ENCODE data around the gene RAD1. TPM values are rescaled to one million over a fixed set of nuclear protein-coding genes. Genes with fewer than 3 reads are reported as not detected.

The RAD1 gene
- total RNA-seq, 5 donors from 2014 or later (not counting 1 experiment from before 2014, with no cell fraction given) = 18.9 to 30.6 (median 20.7) TPM

DNA sequence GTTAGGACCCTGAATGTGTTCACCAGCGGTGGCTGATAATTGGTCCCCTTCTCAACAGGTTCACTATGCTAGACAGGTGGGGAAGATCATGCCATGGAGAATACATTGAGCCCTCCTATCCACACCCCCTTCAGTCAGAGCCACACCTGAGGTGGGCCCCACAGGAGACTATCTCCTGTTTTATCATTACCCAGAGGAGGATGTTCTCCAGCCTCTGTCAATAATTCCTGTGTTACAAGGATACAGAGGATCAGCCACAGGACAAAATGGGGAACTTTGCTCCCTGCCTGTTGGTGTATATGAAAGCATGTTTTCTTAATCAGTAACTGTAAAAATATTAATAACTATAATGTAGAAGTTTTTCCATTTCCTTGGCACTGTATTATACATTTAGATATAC is 25.9 kb downstream of the RAD1 start:
- H3K36me3 ChIP-seq (ENCODE audit: control insufficient read depth in 2 of 2, extremely low read depth in 1 of 2, insufficient read depth in 1 of 2, low read length in 1 of 2) = no peaks in the 10 kb centered on the region
- POLR2A ChIA-PET = interaction anchor here in 1 of 2 donors (0.6 kb wide), 1 partner anchor 1662 kb away, joined by 3 read pairs; no protein-coding TSS in a partner anchor

GRCh38 chr5:34886392-34887119 is 28.7 kb downstream of the RAD1 start:
- Mint-ChIP-seq H3K9me3 (no peaks in the 10 kb centered on the region), H3K4me3 (no peak overlapping the region), H3K27ac (no peak overlapping the region), H3K4me1 (no peaks in the 10 kb centered on the region), H3K27me3 (peaks cover 6 to 19% of the 10 kb centered on the region in 2 donors), H3K36me3 (no peaks in the 10 kb centered on the region)
- Histone ChIP-seq H3K9me3 (no peaks in the 10 kb centered on the region), H3K4me3 (ENCODE audit: control insufficient read depth in 1 of 2, extremely low read depth in 1 of 2, low read length in 1 of 2) (no peak overlapping the region), H3K36me3 (ENCODE audit: control insufficient read depth in 2 of 2, extremely low read depth in 1 of 2, insufficient read depth in 1 of 2, low read length in 1 of 2) (no peaks in the 10 kb centered on the region), H3K4me1 (ENCODE audit: control insufficient read depth in 1 of 2, extremely low read depth in 1 of 2, insufficient read depth in 2 of 2, low read length in 2 of 2) (no peaks in the 10 kb centered on the region), H3K27ac (ENCODE audit: low read length) (no peak overlapping the region), H3K27me3 (replicated peaks in 1 of 2; ENCODE audit: control insufficient read depth in 2 of 2, extremely low read depth in 1 of 2, insufficient read depth in 2 of 2, low read length in 1 of 2) (peaks cover 0 to 2% of the 10 kb centered on the region in 2 experiments)
- 100% methylated on average over 1 of the region's 3 CpGs for WGBS (ENCODE audit: insufficient coverage)
- CTCF ChIA-PET = interaction anchor here in 1 of 2 donors (0.6 to 0.7 kb wide), 2 partner anchors 37 to 349 kb away, joined by 3 to 6 read pairs; no protein-coding TSS in a partner anchor
- no peak for DNase-seq
- POLR2A ChIA-PET = no interaction called here
- ATAC-seq (replicated peaks in 1 of 4) = no peak

More for the DNA sequence above, 25.9 kb downstream of the RAD1 start:
- no peak overlapping the region for H3K4me3 Mint-ChIP-seq
- no CpG with 5 or more reads among the region's 1 CpG for WGBS (ENCODE audit: insufficient coverage)
- Histone ChIP-seq H3K4me3 (ENCODE audit: control insufficient read depth in 1 of 2, extremely low read depth in 1 of 2, low read length in 1 of 2) (no peak overlapping the region), H3K27me3 (replicated peaks in 1 of 2; ENCODE audit: control insufficient read depth in 2 of 2, extremely low read depth in 1 of 2, insufficient read depth in 2 of 2, low read length in 1 of 2) (no peaks in the 10 kb centered on the region), H3K27ac (ENCODE audit: low read length) (no peak overlapping the region), H3K4me1 (ENCODE audit: control insufficient read depth in 1 of 2, extremely low read depth in 1 of 2, insufficient read depth in 2 of 2, low read length in 2 of 2) (no peaks in the 10 kb centered on the region), H3K9me3 (no peaks in the 10 kb centered on the region)
- no peaks in the 10 kb centered on the region for H3K9me3 Mint-ChIP-seq
- ATAC-seq (replicated peaks in 1 of 4) (no peak), DNase-seq (no peak)
- peaks cover 0 to 10% of the 10 kb centered on the region in 2 donors for H3K27me3 Mint-ChIP-seq
- CTCF ChIA-PET = interaction anchor here in 1 of 2 donors (0.6 kb wide), 1 partner anchor 40 kb away, joined by 3 read pairs; no protein-coding TSS in a partner anchor
- no peaks in the 10 kb centered on the region for H3K36me3 Mint-ChIP-seq
- no peaks in the 10 kb centered on the region for H3K4me1 Mint-ChIP-seq
- H3K27ac Mint-ChIP-seq = no peak overlapping the region

GRCh38 chr5:34881246-34881645 is 34.1 kb downstream of the RAD1 start:
- Mint-ChIP-seq H3K4me1 (no peaks in the 10 kb centered on the region), H3K9me3 (peaks cover under 1 to 9% (median 3%) of the 10 kb centered on the region in 3 donors), H3K36me3 (no peaks in the 10 kb centered on the region), H3K4me3 (no peak overlapping the region), H3K27me3 (peaks cover 6 to 13% of the 10 kb centered on the region in 2 donors), H3K27ac (no peak overlapping the region)
- H3K9me3 ChIP-seq = no peaks in the 10 kb centered on the region
- ATAC-seq (replicated peaks in 1 of 4) (no peak), DNase-seq (no peak)
- H3K27me3 ChIP-seq (replicated peaks in 1 of 2; ENCODE audit: control insufficient read depth in 2 of 2, extremely low read depth in 1 of 2, insufficient read depth in 2 of 2, low read length in 1 of 2) = peaks cover 0 to 2% of the 10 kb centered on the region in 2 experiments
- CTCF ChIA-PET = no interaction called here
- POLR2A ChIA-PET = interaction anchor here in 1 of 2 donors (0.6 kb wide), 1 partner anchor 120 kb away, joined by 3 read pairs; no protein-coding TSS in a partner anchor
- H3K36me3 ChIP-seq (ENCODE audit: control insufficient read depth in 2 of 2, extremely low read depth in 1 of 2, insufficient read depth in 1 of 2, low read length in 1 of 2) = no peaks in the 10 kb centered on the region
- no peak overlapping the region for H3K27ac ChIP-seq (ENCODE audit: low read length)
- no peaks in the 10 kb centered on the region for H3K4me1 ChIP-seq (ENCODE audit: control insufficient read depth in 1 of 2, extremely low read depth in 1 of 2, insufficient read depth in 2 of 2, low read length in 2 of 2)
- H3K4me3 ChIP-seq (ENCODE audit: control insufficient read depth in 1 of 2, extremely low read depth in 1 of 2, low read length in 1 of 2) = no peak overlapping the region

- H3K4me1 Mint-ChIP-seq = no peaks in the 10 kb centered on the region
- Histone ChIP-seq H3K36me3 (ENCODE audit: control insufficient read depth in 2 of 2, extremely low read depth in 1 of 2, insufficient read depth in 1 of 2, low read length in 1 of 2) (no peaks in the 10 kb centered on the region), H3K27ac (ENCODE audit: low read length) (no peak overlapping the region), H3K4me1 (ENCODE audit: control insufficient read depth in 1 of 2, extremely low read depth in 1 of 2, insufficient read depth in 2 of 2, low read length in 2 of 2) (no peaks in the 10 kb centered on the region), H3K4me3 (ENCODE audit: control insufficient read depth in 1 of 2, extremely low read depth in 1 of 2, low read length in 1 of 2) (no peak overlapping the region), H3K27me3 (replicated peaks in 1 of 2; ENCODE audit: control insufficient read depth in 2 of 2, extremely low read depth in 1 of 2, insufficient read depth in 2 of 2, low read length in 1 of 2) (no peaks in the 10 kb centered on the region), H3K9me3 (no peaks in the 10 kb centered on the region)
- peaks cover 6 to 18% (median 7%) of the 10 kb centered on the region in 3 donors for H3K9me3 Mint-ChIP-seq
- no peak for ATAC-seq (replicated peaks in 1 of 4)
- peaks cover 4 to 11% of the 10 kb centered on the region in 2 donors for H3K27me3 Mint-ChIP-seq
- CTCF ChIA-PET = no interaction called here
- H3K4me3 Mint-ChIP-seq = no peak overlapping the region
- no peak overlapping the region for H3K27ac Mint-ChIP-seq
- no peak for DNase-seq
- POLR2A ChIA-PET = no interaction called here
- peaks cover 2% of the 10 kb centered on the region for H3K36me3 Mint-ChIP-seq
Observed at GRCh38 chr5:34876275-34876674, 39.0 kb downstream of the RAD1 start.

DNA sequence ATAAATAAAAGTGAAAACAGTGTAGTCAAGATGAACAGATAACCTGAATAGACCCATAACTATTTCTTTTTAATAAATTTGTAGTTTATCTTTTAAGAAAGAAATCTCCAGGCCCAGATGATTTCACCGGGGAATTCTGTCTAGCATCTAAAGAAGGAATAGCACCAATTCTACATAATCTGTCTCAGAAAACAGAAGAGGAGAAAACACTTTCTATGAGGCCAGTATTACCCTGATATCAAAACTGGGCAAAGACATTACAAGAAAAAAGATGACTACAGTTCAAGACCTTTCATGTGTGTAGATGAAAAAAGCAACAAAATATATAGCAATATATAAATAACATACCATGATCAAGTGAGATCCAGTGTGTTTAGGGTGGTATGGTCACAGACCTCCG is 44.9 kb downstream of the RAD1 start:
- CTCF ChIA-PET = no interaction called here
- ATAC-seq (replicated peaks in 1 of 4) = no peak
- no CpG with 5 or more reads among the region's 2 CpGs for WGBS (ENCODE audit: insufficient coverage)

DNA sequence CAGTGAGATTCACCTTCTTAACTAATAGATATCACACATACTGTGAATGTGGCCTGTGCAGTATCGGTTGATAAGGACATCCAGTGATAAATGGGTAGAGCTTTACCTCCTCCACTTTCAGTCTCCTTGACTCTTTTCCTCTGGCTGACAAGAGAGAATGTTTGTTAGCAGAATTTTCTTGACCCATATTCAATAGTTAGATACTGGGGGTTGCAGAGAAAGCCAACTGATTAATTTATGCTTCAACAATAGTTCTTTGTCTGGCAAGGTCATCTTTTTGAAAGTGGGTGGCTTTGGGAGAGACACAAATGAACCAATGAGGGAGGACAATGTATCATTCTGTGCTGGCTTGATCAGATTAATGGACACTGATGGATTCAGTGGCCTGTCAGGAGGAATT is 46.0 kb downstream of the RAD1 start:
- Histone ChIP-seq H3K27ac (ENCODE audit: low read length) (no peak overlapping the region), H3K36me3 (ENCODE audit: control insufficient read depth in 2 of 2, extremely low read depth in 1 of 2, insufficient read depth in 1 of 2, low read length in 1 of 2) (no peaks in the 10 kb centered on the region), H3K4me3 (ENCODE audit: control insufficient read depth in 1 of 2, extremely low read depth in 1 of 2, low read length in 1 of 2) (no peak overlapping the region), H3K9me3 (no peaks in the 10 kb centered on the region), H3K27me3 (replicated peaks in 1 of 2; ENCODE audit: control insufficient read depth in 2 of 2, extremely low read depth in 1 of 2, insufficient read depth in 2 of 2, low read length in 1 of 2) (no peaks in the 10 kb centered on the region), H3K4me1 (ENCODE audit: control insufficient read depth in 1 of 2, extremely low read depth in 1 of 2, insufficient read depth in 2 of 2, low read length in 2 of 2) (no peaks in the 10 kb centered on the region)
- H3K9me3 Mint-ChIP-seq = no peaks in the 10 kb centered on the region
- no CpG with 5 or more reads among the region's 1 CpG for WGBS (ENCODE audit: insufficient coverage)
- ChIA-PET CTCF (interaction anchor here in 1 of 2 donors (0.5 kb wide), 1 partner anchor 33 kb away, joined by 3 read pairs; no protein-coding TSS in a partner anchor), POLR2A (no interaction called here)
- peaks cover 2% of the 10 kb centered on the region for H3K36me3 Mint-ChIP-seq
- H3K4me1 Mint-ChIP-seq = no peaks in the 10 kb centered on the region
- H3K27ac Mint-ChIP-seq = no peak overlapping the region
- no peak for ATAC-seq (replicated peaks in 1 of 4)
- peaks cover 3 to 9% of the 10 kb centered on the region in 2 donors for H3K27me3 Mint-ChIP-seq
- H3K4me3 Mint-ChIP-seq = no peak overlapping the region
- DNase-seq = no peak

More for the DNA sequence above, 44.9 kb downstream of the RAD1 start:
- Mint-ChIP-seq H3K27me3 (peaks cover 3 to 11% of the 10 kb centered on the region in 2 donors), H3K4me1 (no peaks in the 10 kb centered on the region), H3K36me3 (peaks cover 2% of the 10 kb centered on the region), H3K27ac (no peak overlapping the region), H3K9me3 (peaks cover 0 to under 1% (median under 1%) of the 10 kb centered on the region in 3 donors), H3K4me3 (no peak overlapping the region)
- no peak for DNase-seq
- Histone ChIP-seq H3K27ac (ENCODE audit: low read length) (no peak overlapping the region), H3K36me3 (ENCODE audit: control insufficient read depth in 2 of 2, extremely low read depth in 1 of 2, insufficient read depth in 1 of 2, low read length in 1 of 2) (no peaks in the 10 kb centered on the region), H3K4me1 (ENCODE audit: control insufficient read depth in 1 of 2, extremely low read depth in 1 of 2, insufficient read depth in 2 of 2, low read length in 2 of 2) (no peaks in the 10 kb centered on the region), H3K4me3 (ENCODE audit: control insufficient read depth in 1 of 2, extremely low read depth in 1 of 2, low read length in 1 of 2) (no peak overlapping the region), H3K27me3 (replicated peaks in 1 of 2; ENCODE audit: control insufficient read depth in 2 of 2, extremely low read depth in 1 of 2, insufficient read depth in 2 of 2, low read length in 1 of 2) (no peaks in the 10 kb centered on the region), H3K9me3 (no peaks in the 10 kb centered on the region)
- POLR2A ChIA-PET = no interaction called here

All from T-cell (primary cell).